Embryonic facial prominence (tissue), 1 donor: ENCODE measurements around the gene AGAP3.

Experiments used
- DNase-seq: peaks from one replicate; pipeline ENCODE4 v3.0.0-alpha.2; 2016; ENCODE audit errors: extremely low spot score

The AGAP3 gene

DNA sequence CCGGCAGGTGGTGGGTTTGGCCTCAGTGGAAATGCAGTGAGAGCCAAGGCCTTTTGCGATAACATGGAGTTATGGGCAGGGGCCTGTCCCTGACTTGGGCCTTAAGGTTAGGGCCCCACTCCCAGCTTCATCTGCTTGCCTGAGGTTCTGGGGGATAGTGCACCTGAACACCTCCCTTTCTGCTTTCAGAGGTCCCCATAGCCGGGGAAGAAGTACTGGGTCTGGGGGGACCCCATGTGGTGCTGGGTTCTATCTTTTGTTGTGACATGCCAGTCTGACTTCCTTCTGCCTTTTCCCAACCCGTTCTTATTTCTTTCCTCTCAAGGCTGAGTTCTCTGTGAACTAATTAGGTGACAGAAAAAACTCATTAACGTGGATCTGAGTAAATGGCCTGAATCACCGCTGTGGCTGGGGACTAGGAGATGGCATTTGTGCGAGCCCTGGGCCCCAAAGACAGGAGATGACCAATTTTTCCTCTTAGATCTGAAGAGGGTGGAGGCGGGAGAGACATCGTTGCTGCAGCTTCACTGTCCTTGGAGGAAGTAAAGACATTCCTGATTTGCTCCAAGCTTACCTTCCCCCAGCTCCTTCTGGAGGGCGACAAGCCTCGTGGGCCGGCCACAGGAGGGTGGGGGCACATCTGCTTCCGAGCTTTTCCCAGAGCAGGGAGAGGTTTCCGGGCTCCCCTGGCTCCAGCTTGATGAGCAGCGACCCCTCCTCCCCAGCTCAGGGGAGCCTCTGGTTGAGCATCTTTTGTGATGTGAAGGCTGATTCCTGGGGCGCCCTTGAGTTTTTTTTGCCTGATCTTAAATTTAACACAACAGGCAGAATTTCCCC, 2.0 kb downstream of the AGAP3 start:
- DNase-seq, result no peak

DNA sequence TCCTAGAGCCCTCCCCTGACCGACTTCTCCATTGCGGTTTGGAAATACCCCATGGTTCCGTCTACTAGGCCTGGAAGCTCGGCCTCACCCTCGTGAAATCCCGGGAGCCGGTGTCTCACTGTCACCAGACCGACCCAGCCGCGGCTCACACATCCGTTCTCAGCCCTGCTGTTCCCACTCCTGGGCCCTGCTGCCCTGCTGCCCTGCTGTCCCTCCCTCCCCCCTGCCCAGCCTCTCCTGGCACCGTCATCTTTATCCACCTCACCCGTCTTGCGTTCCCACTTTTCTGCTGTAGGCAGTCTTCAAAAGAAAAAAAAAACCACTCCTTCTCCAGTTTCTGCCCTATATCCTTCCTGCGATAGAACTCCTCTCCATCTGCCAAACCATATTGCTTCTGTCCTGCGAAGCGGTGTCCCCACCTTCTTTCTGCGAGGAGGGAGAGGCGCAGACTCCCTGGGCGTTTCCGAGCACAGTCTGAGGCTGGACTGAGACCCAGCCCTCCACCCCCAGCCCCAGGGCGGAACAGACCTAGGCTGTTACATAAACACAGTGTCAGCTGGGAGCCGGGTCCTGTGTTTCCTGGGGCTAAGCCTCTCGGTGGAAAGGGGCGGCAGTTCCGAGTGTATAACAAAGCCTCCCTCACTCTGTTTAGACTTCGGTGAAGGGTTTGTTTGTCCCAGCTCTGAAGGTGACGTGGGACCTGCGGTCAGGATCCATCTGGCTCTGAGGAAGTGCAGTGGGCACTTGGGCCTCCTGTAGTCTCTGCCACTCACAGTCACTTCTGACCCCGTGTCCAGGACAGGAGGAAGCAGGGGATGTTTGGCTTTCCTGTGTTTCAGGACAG, 2.8 kb downstream of the AGAP3 start:
- no peak for DNase-seq

DNA sequence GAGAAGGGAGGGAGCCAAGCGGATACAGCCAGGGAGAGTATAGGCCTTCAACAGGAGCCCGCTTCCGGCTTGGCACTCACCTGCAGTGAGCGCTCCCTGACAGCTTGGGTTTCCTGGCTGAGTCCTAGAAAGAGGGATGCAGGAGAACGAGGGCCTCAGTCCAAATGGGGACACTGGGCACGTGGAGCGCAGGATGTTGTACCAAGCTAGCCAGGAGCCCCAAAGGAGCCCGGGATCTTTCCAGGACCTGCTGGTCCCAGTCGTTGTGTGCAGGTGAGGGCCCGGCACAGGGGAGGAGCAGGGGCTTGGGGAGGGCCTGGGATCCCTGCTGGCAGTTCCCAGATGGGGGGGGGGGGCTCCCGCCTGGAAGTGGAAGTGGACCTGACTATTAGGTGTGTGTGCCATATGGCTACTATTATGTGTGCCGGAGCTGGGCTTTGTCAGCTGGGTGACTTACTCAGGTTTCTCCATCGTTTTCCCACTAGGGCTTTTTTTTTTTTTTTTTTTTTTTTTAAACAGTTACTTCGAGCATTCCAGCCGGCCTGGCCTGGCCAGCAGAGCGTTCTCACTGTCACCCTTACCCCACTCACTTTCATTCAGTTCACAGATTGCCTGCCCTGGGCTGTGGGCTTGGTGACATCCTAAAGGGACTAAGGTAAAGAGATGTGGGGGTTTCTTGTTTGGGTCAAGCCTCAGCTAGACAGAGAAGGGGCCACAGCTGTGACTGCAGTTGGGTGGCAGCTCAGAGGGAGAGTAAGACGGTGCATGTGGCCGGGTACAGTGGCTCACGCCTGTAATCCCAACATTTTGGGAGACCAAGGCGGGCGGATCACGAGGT, 3.8 kb downstream of the AGAP3 start:
- DNase-seq, result no peak

DNA sequence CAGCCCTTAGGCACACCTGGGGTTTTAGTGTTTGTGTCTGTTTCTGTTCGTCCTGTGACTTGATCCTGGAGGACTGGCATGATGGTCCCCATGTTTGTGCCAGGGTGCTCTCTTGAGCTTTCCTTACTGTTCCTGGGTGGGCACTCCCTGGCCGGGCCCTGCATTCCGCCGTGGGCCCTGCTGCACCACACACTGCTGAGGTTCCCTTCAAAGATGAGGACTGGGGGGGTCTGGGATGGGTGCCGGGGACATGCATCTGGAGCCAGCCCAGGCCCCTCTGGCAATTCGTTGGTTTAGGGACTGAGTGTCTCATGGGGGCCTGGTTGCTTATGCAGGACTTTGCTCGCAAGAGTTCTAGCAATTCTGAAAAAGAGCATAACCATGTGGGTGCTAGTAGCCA, 4.7 kb downstream of the AGAP3 start:
- no peak for DNase-seq

DNA sequence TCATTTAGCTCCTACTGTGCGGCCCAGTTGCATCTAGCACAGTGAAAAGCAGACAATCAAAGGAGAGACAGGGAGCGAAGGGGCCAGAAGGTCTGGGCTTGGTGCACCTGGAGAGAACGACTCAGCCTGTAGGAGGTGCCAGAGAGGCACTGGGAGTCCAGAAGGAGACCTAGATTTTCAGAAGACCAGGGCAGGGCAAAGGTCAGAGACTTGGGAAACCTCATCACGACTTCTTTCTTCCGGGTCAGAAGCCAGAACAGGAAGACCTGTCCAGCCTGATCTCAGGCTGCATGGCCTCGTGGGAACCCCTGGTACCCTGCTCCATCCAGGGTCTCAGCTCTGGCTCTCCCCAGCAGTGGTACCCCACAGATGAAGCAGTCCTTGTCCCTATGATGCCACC, 5.2 kb downstream of the AGAP3 start:
- no peak for DNase-seq

DNA sequence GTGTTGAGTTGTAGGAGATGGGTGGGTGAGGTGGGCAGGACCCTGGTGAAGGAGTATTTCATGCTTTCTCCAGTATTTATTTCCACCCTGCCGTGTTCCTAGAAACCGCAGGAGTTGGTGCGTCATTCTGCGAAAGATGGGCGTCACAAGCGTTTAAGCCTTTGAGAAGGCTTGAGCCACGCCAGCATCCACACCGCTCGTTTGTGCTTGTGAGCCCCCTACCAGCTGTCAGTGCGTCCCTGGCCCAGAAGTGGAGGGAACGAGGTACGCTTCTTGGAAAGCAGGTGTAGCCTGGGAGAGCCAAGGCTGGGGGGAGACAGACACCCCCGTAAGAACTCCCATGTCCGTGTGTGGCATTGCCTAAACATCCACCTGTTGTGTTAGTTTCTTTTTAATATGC, 5.7 kb downstream of the AGAP3 start:
- no peak for DNase-seq

DNA sequence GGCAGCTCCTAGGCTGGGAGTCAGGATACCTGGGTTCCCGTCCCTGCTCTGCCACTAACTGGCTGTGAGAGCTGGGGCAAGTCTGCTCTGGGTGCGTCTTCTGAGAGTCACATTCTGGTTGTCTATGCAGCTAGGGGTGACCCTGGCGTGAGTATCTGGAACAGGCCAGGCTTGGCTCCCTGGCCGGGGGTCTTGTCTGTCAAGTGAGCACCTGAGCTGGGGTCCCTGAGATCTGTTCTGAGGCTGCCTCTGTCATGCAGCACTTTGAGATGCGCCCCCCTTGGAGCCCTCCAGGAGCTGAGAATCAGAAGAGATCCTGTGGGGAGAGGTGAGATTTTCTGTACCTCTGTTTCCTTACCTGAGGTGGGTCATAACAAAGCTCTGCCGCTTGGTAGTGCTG, 7.5 kb downstream of the AGAP3 start:
- DNase-seq, result no peak

DNA sequence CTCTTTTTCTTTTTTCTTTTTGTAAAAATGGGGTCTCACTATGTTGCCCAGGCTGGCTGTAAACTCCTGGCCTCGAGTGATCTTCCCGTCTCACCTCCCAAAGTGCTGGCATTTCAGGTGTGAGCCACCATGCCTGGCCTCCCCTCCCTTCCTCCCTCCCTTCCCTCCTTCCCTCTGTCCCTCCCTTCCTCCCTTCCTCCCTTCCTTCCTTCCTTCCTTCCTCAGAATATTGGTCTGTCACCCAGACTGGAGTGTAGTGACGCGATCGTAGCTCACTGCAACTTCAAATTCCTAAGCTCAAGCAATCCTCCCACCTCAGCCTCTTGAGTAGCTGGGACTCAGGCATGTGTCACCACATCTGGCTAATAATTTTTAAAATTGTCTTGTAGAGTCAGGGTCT, 8.4 kb downstream of the AGAP3 start:
- DNase-seq, result no peak

DNA sequence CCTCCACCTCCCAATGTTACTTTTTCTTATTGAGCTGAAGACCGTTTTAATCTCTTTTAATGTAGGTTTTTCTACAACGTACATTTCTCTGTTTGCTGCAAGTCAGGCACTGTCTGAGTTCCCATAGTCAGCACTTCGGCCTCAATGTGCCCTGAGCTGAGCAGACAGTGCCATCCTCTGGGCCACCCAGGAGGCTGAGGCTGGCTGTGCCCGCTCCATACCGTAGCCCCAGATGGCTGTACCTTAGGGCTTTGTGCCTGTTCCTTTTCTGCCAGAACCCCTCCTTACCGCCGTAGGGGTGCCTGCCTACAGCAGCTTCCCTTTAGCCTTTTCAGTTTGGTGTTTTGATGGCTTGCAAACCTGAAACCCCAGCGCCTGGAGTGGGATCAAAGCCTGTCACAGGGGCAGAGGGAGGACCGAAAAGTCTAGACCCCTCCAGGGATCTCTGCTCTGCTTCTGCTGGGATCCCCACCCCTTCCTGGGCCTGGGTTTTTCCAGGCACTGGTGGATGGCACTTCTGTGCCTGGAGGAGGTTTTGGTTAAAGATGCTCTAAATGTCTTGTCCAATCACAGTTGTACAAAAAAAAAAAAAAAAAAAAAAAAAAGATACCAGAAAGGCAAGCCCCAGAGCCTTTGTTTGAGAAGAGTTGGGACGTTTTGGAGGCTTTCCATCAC, 9.0 kb downstream of the AGAP3 start:
- no peak for DNase-seq

DNA sequence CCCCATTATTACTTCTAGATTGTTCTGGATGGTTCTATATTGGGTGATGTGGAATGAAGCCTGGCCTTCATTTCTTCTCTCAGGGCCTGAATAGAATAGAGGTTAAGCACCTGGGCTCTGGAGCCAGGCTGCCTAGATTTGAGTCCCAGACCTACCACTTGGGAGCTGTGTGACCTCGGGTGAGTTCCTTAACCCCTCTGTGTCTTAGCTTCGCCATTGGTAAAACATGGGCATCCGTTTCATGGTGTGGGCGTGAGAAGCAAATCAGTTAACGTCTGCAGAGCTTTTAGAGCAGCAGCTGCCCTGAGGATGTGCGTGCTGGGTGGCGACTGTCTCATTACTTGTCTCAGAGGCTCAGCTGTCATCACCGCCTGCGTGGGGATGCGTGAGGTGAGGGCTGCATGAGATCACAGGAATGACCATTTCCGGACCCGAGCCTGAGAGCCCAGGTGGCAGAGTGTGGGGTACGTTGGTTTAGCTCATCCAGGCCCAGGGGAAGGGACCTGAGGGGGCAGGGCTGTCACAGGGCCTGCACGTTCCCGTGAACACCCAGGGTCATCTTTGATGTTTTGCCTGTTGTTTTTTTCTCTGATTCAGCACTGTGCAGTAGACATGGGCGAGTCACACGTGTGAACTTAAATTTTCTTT, 9.7 kb downstream of the AGAP3 start:
- DNase-seq, result no peak

DNA sequence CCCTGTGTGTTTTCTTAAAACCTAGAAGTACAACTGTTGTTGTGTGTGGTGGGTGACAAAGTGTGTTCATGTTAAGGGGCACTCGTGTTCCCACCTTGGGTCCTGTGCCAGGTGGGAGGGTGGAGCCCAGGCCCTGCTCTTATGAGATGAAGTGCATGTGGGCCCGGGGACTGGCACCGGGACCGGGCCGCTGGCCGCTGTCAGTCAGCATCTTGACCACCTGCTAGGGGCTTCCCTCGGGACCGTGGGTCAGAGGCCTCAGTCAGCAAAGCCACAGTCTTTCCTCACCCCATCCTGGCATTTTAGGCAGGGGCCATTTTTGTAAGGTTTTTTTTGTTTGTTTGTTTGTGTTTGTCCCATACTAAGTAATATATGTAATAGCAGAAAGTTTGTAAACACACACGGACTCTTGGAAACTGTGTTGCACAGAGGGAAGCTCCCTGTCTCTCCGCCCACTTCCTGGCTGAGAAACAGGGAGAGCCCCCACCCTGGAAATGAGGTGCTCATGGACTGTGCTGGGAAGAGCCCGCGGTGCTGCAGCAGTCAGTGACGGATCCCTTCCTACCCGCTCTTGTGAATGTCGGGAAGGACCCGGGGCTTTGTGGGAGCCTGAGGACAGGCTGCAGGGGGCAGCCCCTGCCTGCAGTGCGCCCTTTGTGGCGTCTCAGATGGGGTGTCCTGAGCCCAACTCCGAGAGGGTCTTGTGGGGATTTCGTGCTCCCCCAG, 13.4 kb downstream of the AGAP3 start:
- no peak for DNase-seq

DNA sequence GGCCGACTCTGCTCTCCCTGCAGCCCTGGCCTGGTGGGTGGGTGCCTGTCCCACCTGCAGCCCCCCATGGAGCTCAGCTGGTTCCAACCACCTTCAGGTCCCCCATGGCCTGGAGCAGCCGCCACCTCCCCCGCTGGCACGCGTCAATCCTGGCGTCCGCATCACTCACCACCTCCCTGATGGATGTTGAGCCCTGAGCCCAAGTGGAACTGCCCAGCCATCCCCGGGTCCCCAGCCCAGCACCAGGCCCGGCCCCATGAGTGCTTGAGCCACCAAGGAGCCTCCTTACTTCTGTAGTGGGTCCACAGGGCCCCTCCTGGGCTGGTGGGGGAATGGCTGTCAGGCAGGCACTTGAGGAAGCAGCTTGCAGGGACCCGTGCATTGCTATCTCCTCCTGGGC, 14.6 kb downstream of the AGAP3 start:
- no peak for DNase-seq

DNA sequence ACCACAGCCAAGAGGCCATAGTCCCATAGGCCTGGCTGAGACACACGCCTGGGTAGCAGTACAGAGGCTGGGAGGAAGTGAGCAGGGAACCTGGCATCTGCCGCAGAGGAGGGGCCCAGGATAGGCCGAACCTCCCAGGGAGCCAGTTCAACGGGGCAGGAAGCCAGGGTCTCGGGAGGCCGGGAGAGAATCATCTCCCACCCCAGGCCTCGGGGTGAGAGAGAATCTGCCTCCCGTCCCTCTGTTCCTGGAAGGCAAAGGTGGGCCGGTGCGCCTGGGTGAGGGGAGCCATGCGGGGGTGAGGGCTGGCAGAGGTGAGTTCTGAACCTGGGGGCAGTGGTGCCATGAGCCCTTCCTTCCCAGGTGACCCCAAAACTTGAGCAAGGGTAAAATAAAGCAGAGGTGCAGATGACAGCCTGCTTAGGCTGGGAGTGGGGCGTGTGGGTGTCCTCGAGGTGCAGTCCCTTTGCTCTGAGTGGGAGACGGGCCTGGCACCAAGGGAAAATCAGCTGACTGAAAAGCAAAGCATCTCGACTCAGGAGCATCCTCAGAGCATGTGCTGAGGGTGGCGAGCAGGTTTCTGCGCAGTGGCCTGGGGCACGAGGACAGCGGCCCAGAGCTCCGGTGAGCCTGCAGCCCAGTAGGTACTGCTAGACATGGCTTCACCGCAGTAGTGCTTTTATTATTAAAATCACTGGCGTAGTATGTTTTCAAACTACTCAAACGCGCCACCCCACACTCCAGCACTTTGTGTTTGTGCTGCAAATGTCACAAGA, 15.5 kb downstream of the AGAP3 start:
- DNase-seq, result no peak

DNA sequence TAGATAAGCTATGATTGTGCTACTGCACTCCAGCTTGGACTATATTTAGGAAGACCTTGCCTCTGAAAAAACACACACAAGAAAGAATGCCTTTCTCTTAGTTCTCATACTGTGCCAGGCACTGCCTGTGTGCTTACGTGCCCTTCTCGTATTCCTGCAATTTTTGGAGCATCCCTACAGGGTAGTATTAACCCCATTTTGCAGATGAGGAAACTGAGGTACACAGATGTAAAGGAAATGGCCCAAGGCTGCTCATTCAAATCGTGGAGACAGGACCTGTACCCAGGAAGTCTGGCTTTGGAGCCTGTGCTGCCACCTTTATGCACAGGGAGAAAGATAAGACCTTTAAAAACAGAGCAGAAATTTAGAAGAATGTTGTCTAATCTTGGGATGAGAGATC, 16.7 kb downstream of the AGAP3 start:
- DNase-seq, result no peak

DNA sequence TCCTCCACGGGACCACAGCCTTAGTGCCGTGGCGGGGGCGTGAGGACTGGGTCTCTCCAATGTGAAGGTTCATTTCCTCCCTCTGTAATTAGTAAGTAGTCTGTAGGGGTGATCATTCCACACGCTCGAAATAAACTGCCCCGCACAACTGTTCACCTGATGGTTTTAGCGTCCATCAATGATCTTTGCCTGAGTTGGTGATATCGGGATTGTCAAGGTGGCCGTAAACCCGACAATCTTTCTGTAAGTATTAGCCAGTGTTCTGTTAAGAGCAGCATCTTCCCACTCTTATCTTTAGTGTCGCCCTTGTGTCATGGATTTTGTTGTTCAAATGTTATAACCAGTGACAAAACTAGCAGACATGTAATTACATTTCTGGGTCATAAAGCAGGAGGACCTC, 17.7 kb downstream of the AGAP3 start:
- no peak for DNase-seq

DNA sequence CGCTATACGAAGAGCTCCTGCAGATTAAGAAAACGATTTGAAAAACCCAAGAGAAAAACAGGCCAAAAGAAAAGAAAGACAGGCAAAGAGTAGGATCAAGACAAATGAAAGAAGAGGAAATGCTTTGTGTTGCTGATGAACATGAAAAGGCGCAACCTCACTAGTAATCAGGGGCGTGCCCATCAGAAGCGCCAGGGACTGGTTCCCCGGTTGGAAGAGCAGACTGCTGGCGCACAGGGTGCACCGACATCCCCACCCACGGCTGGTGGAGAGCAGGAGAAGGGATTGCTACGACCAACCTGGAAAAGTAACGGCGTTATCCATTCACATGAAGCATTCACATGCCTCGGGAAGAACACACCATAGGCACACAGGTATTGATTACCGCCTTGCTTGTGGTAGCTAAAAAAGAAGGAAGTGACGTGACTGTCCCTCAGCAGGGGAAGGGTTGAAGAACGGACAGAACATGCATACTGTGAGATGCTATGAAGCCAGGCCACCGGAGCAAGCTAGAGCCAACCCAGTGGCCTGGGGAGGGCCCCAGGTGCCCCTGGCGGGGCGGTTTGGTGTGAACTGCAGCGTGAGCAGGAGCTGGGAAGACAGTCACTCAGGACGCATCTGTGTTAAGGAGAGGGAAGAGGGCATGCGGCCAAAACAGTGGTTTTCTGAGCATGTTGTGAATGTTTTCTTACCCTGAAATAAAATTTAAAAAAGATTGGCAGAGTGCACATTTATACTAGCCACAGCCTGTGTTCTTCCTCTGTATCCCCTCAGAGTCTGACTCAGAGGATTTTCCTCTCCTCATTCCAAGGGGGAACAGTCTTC, 18.3 kb downstream of the AGAP3 start:
- no peak for DNase-seq

DNA sequence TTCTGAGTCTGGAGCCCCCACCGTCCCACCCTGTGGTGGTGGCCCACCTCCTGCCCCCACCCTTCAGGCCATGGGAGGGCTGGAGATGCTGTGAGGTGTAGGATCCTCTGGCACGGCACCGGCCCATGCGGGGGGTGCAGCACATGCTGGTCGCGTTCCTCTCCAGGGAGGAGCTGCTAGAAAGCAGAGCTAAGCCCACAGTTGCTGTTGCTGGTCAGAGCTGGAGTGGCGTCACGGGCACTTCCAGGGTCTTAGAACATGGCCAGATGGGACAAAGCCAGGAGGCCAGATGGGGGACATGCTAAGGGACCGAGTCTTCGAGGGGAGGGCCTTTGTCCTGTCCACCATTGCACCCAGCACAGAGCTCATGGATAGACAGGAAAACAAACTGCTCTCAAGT, 21.6 kb downstream of the AGAP3 start:
- DNase-seq, result no peak

DNA sequence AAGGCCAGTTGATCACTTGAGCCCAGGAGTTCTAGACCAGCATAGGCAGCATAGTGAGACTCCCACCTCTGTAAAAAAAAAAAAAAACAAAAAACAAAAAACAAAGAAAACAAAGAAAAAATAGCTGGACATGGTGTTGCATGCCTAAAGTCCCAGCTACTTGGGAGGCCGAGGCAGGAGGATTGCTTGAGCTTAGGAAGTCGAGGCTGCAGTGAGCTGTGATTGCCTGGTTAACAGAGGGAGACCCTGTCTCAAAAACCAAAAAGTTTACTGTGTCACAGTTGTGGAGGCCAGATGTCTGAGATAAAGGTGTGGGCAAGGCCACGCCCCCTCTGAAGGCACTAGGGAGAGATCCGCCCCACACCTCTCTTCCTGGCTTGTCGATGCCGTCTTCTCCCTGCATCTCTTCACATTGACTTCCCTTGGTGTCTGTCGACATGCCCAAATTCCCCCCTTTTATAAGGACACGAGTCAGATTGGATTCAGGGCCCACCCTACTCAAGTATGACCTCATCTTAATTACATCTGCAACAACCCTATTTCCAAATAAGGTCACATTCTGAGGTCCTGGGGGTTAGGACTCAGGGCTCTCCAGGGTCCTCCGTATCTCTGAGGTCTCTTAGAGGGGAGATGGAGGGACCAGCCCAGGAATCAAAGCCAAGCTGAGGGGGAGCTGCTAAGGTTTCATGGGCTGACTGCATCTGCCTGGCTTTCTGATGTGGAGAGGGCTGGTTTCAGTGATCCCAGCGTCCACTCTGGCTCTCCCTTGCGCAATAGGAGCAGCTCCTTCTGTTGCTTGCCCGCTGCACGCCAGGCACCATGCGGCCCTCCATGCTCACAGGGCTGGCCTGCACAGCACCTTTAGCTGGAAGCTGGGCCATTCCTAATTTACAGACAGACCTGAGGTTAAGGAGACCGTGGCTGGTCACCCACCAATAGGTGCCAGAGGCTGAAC, 23.1 kb downstream of the AGAP3 start:
- DNase-seq, result no peak
